Common myeloid progenitor, CD34-positive (primary cell): Measurements from ENCODE around the gene GRIFIN.

Source experiments
- CTCF ChIA-PET: fragments of 350-600 bp; sonication (Branson Sonifier 250); formaldehyde crosslinking; loops from one replicate; lab custom pipeline; 2021; ENCODE audit warnings: antibody characterized with exemption; lab: Charles Lee
- POLR2A ChIA-PET: fragments of 350-600 bp; sonication (Branson Sonifier 250); formaldehyde crosslinking; loops from one replicate; lab custom pipeline; 2021; ENCODE audit warnings: antibody characterized with exemption; lab: Charles Lee
- DNase-seq, 3 donors: peaks; one replicate each; pipeline versions ENCODE4 v3.0.0 to v3.0.0-alpha.2; 2013
- H3K27ac ChIP-seq, 2 experiments: 1 replicate in 1 of 2; 2 replicates in 1 of 2; pipeline ENCODE4 v1.7.0; 2013; ENCODE audit warnings: inconsistent platforms in 2 of 2, low read length in 2 of 2, mild to moderate bottlenecking in 2 of 2, low read depth in 1 of 2, moderate library complexity in 1 of 2; ENCODE audit not compliant: severe bottlenecking in 2 of 2, insufficient read depth in 1 of 2, poor library complexity in 1 of 2
- H3K27me3 ChIP-seq, 5 experiments: replicated peaks in 2 of 5; 1 replicate in 3 of 5; 2 replicates in 2 of 5; pipeline versions ENCODE4 v1.6.1 to v1.7.0; 2013; ENCODE audit warnings: low read length in 4 of 5, mild to moderate bottlenecking in 2 of 5, moderate library complexity in 2 of 5, inconsistent platforms in 1 of 5; ENCODE audit not compliant: insufficient read depth in 5 of 5, control insufficient read depth in 4 of 5
- H3K36me3 ChIP-seq, 4 experiments: 1 replicate in 2 of 4; 2 replicates in 2 of 4; pipeline versions ENCODE4 v1.6.1 to v1.7.0; 2013; ENCODE audit warnings: low read length in 3 of 4, control low read depth in 1 of 4, mild to moderate bottlenecking in 1 of 4; ENCODE audit not compliant: control insufficient read depth in 4 of 4, insufficient read depth in 4 of 4
- H3K4me1 ChIP-seq, 4 experiments: 1 replicate in 3 of 4; 2 replicates in 1 of 4; pipeline versions ENCODE4 v1.6.1 to v1.7.1; 2013; ENCODE audit warnings: low read length in 3 of 4, mild to moderate bottlenecking in 3 of 4, control low read depth in 1 of 4, inconsistent platforms in 1 of 4, moderate library complexity in 1 of 4; ENCODE audit not compliant: control insufficient read depth in 4 of 4, insufficient read depth in 4 of 4; ENCODE audit errors: control extremely low read depth in 1 of 4
- H3K4me3 ChIP-seq, 7 experiments: 1 replicate in 4 of 7; 2 replicates in 3 of 7; pipeline versions ENCODE4 v1.5.1 to v1.7.0; 2013; ENCODE audit warnings: mild to moderate bottlenecking in 7 of 7, low read length in 6 of 7, moderate library complexity in 6 of 7, inconsistent platforms in 2 of 7, low read depth in 2 of 7, control low read depth in 1 of 7; ENCODE audit not compliant: insufficient read depth in 4 of 7, control insufficient read depth in 1 of 7; ENCODE audit errors: extremely low read depth in 1 of 7
- H3K9me3 ChIP-seq, 5 experiments: 1 replicate in 4 of 5; 2 replicates in 1 of 5; pipeline versions ENCODE4 v1.6.1 to v1.7.1; 2013; ENCODE audit warnings: low read length in 4 of 5, mild to moderate bottlenecking in 2 of 5, inconsistent platforms in 1 of 5, low read depth in 1 of 5, moderate library complexity in 1 of 5; ENCODE audit not compliant: control insufficient read depth in 4 of 5, insufficient read depth in 2 of 5; ENCODE audit errors: control extremely low read depth in 1 of 5
- WGBS: methylation state at CpG from one replicate; pipeline ENCODE4 v1.1.5; 2013; ENCODE audit not compliant: insufficient coverage; 5-methylcytosine and 5-hydroxymethylcytosine counted together

Gene GRIFIN

DNA sequence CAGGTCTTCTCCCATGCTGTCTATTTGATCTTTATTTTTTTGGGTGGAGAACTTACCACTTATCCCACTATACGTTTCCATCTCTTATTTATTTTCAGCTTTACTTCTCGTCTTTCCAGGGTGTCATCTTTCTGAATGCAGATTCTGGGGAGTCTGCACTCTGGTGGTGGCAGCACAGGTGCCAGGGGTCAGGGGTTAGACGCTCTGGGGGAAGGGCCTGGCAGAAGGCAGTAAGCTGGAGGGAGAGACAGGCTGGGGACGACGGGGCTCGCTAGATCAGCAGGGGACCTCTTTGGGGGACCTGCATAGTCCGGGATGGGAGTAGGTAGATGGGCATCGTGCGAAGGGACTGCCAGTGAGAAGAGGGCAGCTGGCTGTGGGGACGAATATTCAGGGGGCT, 50.4 kb downstream of the GRIFIN start:
- H3K4me3 ChIP-seq = no peak overlapping the region
- ChIA-PET POLR2A (interaction anchor here (1.1 kb wide), 1 partner anchor 13 kb away, joined by 4 read pairs; no protein-coding TSS in a partner anchor), CTCF (interaction anchor here (0.5 to 6.0 kb wide), 5 partner anchors 8 to 41 kb away, joined by 3 to 19 read pairs (median 3); no protein-coding TSS in a partner anchor)
- peaks cover 3 to 17% (median 8%) of the 10 kb centered on the region in 4 experiments for H3K36me3 ChIP-seq
- peaks cover 0 to 7% (median 0%) of the 10 kb centered on the region in 4 experiments for H3K4me1 ChIP-seq
- no peak overlapping the region for H3K27ac ChIP-seq
- H3K9me3 ChIP-seq = peaks cover 0 to 3% (median 3%) of the 10 kb centered on the region in 5 experiments
- 93% methylated on average over 8 of the region's 10 CpGs for WGBS
- no peak for DNase-seq
- H3K27me3 ChIP-seq = no peaks in the 10 kb centered on the region
